Measurements from ENCODE around the gene EYA3.

Gene EYA3

GRCh38 chr1:28088168-28088961, at the start of gene EYA3:
TSS of gene EYA3 (minus strand) at chr1:28088610. CDS start at chr1:28058026, 30,584 bp downstream.
- peak; percentile 99 for DNase-seq

DNA sequence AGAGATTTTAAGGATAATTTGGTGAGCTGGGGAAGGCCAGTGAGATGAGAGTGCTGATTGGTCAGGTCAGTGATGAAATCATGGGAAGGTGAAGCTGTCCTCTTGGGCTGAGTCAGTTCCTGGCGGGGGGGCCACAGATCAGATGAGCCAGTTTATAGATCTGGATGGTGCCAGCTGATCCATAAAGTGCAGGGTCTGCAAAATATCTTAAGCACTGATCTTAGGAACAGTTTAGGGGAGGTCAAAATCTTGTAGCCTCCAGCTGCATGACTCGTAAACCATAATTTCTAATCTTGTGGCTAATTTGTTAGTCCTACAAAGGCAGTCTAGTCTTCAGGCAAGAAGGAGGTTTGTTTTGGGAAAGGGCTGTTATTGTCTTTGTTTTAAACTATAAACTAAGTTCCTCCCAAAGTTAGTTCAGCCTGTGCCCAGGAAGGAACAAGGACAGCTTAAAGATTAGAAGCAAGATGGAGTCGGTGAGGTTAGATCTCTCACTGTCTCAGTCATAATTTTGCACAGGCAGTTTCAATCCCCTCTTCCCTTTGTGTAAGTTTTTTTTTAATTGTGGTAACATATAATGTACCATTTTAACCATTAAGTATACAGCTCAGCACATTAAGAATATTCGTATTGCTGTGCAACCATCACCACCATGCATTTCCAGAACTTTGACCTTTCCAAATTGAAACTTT, 48.7 kb upstream of the EYA3 start:
- DNase-seq: no peak

DNA sequence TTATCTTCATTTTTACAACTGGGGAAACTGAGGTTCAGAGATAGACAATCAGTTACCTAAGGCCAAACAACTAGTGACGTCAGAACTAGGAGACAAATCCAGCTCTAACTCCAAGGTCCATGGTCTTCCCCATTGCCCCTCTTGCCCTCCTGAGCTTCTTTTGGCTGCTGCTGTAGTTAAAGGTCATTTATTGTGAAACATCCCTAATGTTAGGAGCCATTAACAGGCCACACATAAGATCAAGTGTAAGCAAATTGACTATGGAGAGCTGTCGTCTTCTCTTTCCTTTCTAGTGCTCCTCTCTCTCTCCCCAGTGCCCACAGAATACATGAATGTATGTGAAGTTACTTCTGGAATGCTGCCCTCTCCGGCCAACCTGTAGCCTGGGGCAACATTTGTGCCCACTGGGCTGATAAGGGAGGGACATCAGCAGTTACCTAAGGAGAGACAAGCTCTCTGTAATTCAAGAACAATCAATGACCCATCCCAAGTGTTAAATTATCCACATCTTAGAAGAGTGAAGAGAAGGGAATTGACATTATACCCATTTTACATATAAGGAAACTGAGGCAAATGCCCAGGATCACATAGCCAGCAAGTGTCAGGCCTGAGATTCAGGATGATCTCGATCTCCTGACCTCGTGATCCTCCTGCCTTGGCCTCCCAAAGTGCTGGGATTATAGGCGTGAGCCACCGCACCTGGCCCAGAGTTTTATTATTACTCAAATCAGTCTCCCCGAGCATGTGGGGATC, 47.9 kb upstream of the EYA3 start:
- no peak for DNase-seq

DNA sequence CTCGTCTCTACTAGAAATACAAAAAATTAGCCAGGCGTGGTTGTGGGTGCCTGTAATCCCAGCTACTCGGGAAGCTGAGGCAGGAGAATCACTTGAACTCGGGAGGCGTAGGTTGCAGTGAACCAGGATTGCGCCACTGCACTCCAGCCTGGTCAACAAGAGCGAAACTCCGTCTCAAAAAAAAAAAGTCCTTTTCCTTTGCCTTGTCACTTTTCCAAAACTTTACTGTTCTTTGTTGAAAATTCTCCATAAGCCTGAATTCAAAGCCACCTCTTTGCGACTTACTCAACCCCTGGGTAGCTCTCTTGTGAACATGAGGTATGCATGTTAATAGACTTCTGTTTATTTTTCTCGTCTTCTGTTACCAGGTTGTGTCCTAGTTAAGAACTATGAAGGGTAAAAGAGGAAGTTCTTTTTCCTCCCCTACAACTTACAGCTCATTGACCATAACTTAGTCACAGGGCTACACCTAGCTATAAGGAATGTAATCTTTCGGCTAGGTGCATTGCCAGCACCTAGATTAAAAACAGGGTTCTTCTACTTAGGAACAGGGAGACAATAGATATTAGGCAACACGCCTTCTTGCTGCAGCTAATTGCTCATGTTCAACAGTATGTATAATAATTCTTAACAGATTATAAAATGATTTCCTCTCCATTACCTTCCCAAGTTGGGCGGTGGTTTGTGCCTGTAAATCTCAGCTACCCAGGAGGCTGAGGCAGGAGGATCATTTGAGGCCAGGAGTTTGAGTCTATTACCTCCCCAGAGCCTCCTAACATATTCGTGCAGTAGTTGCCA, 47.2 kb upstream of the EYA3 start:
- DNase-seq: no peak

- no peak for DNase-seq
Measured at GRCh38 chr1:28134651-28135207, 46.3 kb upstream of the EYA3 start.

DNA sequence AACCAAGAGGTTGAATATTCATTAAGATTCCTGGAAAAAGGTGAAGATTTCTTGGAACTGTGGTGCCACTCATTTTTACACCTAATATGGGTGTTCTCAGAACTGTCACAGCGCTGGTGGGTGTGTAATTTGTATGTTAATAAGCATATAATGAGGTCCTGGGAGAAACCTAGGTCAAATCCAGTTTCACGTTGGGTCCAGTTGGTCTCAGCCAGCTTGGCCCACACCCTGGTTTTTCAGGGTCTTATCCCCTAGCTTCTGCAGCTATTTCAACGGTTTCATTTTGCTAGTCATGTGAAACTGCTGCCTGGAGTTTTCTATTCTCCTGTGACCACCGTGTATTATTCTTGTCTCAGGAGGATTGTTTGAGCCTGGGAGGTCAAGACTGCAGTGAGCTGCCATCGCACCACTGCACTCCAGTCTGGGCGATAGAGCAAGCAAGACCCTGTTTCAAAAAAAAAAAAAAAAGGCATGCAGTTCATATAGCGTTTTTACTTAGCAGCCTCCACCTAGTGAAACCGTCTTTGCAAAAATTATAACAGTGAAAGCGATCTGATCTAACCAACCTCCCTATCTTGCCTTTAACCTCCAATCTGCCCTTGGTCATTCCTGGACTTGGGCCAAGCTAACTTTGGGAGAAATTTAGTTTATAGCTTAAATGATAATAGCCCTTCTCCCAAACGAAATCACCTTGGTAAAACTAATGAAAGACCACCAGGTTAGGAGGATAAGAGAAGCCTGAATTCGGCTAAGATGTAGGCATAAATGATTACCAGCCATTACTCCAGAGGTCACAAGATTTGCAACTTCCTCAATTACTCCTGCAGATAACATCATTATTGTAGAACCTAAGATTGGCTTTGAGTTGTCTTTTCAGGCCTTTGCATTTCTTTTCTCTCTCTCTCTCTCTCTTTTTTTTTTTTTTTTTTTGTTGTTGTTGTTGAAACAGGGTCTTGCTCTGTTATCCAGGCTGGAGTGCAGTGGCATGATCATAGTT, 44.1 kb upstream of the EYA3 start:
- DNase-seq: no peak

GRCh38 chr1:28130901-28131300, 42.5 kb upstream of the EYA3 start:
- no peak for DNase-seq

- no peak for DNase-seq
Measured at GRCh38 chr1:28129150-28129549, 40.7 kb upstream of the EYA3 start.

DNA sequence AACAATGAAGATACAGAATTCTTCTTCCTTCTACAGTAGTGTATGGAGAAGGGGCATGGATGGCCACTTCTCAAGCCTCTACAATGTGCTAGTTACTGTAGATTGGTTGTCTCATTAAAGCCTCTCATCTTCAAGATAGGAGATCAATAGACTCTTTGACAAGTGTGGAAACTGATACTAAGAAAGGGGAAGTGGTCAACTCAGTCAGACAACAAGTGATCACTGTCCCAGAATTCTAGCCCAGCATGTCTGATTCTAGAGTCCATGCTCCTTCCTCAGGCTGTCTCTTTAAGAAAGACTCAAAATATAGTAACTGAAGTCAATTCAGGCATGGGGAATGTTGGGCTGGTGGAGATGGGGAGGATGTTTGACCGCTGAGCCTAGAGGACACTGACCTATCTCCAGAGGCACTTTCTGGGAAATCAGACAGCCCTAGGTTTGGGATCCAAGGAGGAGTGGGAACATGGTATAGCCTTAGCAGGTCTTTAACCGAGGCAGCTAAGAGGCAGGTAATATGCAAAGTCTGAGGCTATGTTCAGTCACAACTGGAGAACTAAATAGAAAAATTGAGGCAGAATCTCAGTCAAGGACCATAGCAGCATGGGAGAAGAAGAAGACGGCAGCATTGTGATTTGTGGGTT, 39.3 kb upstream of the EYA3 start:
- DNase-seq: no peak

DNA sequence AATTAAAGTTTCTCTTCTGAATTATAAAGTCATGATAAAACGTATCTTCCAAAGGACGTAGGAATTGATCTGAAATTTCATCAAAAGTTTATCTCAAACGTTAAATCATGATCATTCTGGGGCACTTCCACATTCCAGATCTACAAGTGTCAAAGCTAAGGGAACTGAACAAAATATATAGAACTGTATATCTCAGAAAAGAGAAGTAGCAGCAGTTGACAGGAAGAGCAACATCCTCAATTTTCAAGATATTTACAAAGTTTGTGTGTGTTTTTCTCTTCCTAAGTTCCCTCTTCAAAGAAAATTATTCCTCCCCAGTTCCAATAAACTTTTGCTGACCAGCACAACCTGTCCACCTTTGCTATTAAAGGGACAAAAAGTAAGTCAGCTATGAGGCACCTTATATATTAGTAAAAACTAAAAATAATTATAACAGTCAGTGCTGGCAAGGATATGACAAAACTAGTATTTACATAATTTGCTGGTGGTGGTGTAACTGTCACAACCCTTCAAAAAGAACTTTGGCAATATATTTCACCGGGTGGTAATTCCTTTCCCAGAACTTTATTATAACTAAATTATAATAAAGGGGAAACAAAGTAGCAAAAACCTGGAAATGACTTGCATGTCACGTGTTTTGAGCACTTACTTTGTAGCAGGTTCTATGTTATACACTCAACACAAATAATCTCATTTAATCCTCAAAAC, 38.5 kb upstream of the EYA3 start:
- DNase-seq: no peak

DNA sequence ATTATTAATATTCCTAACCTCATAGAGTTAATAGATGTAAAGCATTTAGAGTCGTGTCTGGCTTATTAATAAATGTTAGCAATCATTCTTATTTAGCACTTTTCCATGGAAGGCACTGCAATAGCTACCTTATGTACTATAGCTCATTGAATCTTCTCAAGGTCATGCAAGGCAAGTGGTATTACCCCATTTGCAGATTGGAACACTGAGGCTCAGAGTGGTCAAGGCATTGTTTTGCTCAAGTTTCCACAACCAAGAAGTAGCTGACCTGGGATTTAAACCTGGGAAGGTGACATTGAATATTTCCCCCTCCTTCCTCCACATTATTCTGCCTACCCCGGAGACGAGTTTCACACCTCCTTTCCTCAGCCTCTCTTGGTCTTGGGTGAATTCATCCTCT, 37.8 kb upstream of the EYA3 start:
- no peak for DNase-seq

DNA sequence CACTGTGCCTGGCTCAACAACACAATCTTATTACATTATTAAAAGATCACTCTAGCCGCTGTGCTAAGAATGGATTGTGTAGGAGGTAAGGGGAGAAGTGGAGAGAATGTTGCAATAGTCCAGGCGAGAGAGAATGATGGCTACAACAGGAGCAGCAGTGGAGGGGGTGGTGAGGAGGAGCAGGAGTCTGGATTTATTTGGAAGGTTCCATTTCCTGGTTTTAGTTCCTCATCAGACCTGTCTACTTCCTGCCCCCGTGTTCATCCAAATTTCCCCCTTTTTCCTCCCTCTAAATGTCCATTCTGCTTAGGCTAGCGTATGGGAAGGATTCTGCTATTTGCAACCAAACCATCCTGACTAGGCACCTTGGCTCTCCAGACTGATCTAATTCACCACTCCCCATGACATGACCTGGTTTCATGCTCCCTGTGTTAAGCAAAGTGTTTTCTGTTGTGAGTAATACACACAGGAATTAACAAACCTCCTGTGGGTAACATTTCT, 35.1 kb upstream of the EYA3 start:
- no peak for DNase-seq

GRCh38 chr1:28122183-28122582, 33.8 kb upstream of the EYA3 start:
- no peak for DNase-seq

GRCh38 chr1:28119556-28119955, 31.1 kb upstream of the EYA3 start:
- DNase-seq: no peak

GRCh38 chr1:28118640-28119307, 30.4 kb upstream of the EYA3 start:
- no peak for DNase-seq

GRCh38 chr1:28115267-28115666, 26.9 kb upstream of the EYA3 start:
- peak; percentile 35 for DNase-seq

GRCh38 chr1:28114844-28115243, 26.4 kb upstream of the EYA3 start:
- no peak for DNase-seq

GRCh38 chr1:28113242-28113572, 24.8 kb upstream of the EYA3 start:
- DNase-seq: no peak
